Stimulated activated memory B cell treated with anti-CD40 and anti-IgM and Interleukin-4, amounts not matched to agents 10 μg/mL and 1 μg/mL and 100 μg/mL, for 72 hours (primary cell): ENCODE measurements around the gene EML1.
"Not testable (repeated sequence)": the region's sequence is repeated elsewhere in the genome, so short reads cannot be mapped to it uniquely, and the experiment has no call there.

Experiments
- ATAC-seq: fragments of 150-1000 bp; cut with Tn5 transposase; 2 replicates; pipeline ENCODE4 v1.10.0; 2021
- H3K27ac Mint-ChIP-seq: one replicate; pipeline ENCODE4 v1.8.0; 2022; ENCODE audit warnings: mild to moderate bottlenecking, mixed read lengths
- H3K27me3 Mint-ChIP-seq: one replicate; pipeline ENCODE4 v1.8.0; 2022; ENCODE audit warnings: mixed read lengths
- H3K36me3 Mint-ChIP-seq: one replicate; pipeline ENCODE4 v1.8.0; 2022; ENCODE audit warnings: mixed read lengths
- H3K4me1 Mint-ChIP-seq: one replicate; pipeline ENCODE4 v1.8.0; 2022; ENCODE audit warnings: mixed read lengths
- H3K4me3 Mint-ChIP-seq: one replicate; pipeline ENCODE4 v1.8.0; 2022; ENCODE audit warnings: mild to moderate bottlenecking, moderate library complexity, mixed read lengths
- H3K9me3 Mint-ChIP-seq: one replicate; pipeline ENCODE4 v1.8.0; 2022; ENCODE audit warnings: mixed read lengths

Gene EML1

GRCh38 chr14:99753225-99754140, 39.7 kb upstream of the EML1 start:
- Mint-ChIP-seq H3K4me3 (no peak overlapping the region), H3K4me1 (peaks cover 7% of the 10 kb centered on the region), H3K9me3 (no peaks in the 10 kb centered on the region), H3K27me3 (peaks cover 79% of the 10 kb centered on the region), H3K36me3 (no peaks in the 10 kb centered on the region), H3K27ac (no peak overlapping the region)
- ATAC-seq, result no peak

DNA sequence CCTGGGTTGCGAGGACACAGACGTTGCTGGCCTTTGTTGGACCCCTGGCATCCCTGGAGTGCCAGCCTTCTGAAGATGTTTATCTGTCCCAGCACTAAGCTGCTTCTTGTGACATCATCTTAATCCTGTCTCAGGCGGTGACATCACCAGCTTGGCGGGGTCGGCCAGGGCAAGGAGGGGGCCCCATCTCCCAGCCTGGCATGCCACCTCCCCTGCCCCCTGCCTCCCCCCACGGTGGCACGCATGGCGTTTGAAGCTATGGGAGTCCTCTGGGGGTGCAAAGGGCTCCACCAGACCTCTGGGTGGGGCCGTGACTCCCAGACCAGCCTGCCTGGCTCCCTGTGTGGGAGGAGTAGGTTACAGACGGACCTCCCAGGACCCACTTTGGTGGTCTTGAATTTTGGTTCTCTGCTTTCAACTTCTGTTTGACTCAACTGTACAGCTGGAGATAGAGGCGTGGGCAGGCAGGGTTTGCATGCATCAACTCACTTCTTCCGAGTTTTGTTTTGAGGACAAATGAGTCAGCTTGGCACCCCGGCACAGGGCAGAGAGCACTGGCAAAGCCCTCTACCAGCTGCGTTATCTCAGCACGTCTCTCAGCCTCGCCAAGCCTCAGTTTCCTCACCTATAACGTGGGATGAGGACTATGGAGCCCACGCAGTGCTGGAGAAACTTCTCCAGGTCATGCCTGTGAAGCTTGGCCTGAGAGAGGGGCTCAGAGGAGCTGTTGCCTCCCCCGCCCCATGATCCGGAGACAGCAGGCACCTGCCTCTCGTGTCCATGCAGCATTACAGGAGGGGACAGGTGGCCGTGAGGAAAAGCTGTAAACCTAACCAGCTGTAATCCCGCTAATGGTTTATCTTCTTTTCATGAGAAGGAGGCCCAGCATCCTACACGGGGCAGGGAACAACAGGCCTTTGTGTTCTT, 38.8 kb upstream of the EML1 start:
- no peak overlapping the region for H3K27ac Mint-ChIP-seq
- H3K27me3 Mint-ChIP-seq, result peaks cover 77% of the 10 kb centered on the region
- H3K9me3 Mint-ChIP-seq, result no peaks in the 10 kb centered on the region
- peak; percentile 17 for ATAC-seq
- peaks cover 7% of the 10 kb centered on the region for H3K4me1 Mint-ChIP-seq
- no peak overlapping the region for H3K4me3 Mint-ChIP-seq
- H3K36me3 Mint-ChIP-seq, result no peaks in the 10 kb centered on the region

DNA sequence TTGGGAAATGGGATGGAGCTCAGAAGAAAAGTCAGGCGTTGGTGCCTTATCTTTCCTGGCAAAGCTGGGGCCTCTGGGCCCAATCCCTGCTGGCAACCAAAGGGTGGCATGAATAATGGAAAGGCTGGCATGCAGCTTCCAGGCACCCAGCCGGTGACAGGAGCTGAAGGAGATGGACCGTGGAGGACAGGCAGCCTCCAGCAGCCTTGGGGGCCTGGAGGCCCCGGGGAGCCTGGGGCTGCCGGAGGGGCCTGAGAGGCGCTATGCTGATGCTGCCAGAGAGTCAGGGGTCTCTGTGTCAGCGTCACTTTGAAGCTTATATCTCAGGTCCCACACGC, 38.2 kb upstream of the EML1 start:
- H3K27me3 Mint-ChIP-seq, result peaks cover 75% of the 10 kb centered on the region
- no peak overlapping the region for H3K27ac Mint-ChIP-seq
- no peaks in the 10 kb centered on the region for H3K9me3 Mint-ChIP-seq
- H3K4me1 Mint-ChIP-seq, result peaks cover 7% of the 10 kb centered on the region
- H3K36me3 Mint-ChIP-seq, result no peaks in the 10 kb centered on the region
- H3K4me3 Mint-ChIP-seq, result no peak overlapping the region
- no peak for ATAC-seq

- Mint-ChIP-seq H3K4me3 (no peak overlapping the region), H3K36me3 (no peaks in the 10 kb centered on the region), H3K27me3 (peaks cover 68% of the 10 kb centered on the region), H3K9me3 (no peaks in the 10 kb centered on the region), H3K27ac (no peak overlapping the region), H3K4me1 (peaks cover 7% of the 10 kb centered on the region)
- no peak for ATAC-seq
Observed at GRCh38 chr14:99755629-99756603, 37.3 kb upstream of the EML1 start.

GRCh38 chr14:99756796-99757195, 36.4 kb upstream of the EML1 start:
- Mint-ChIP-seq H3K4me1 (peaks cover 7% of the 10 kb centered on the region), H3K27ac (no peak overlapping the region), H3K4me3 (no peak overlapping the region), H3K9me3 (no peaks in the 10 kb centered on the region), H3K27me3 (peaks cover 59% of the 10 kb centered on the region), H3K36me3 (no peaks in the 10 kb centered on the region)
- ATAC-seq, result no peak

DNA sequence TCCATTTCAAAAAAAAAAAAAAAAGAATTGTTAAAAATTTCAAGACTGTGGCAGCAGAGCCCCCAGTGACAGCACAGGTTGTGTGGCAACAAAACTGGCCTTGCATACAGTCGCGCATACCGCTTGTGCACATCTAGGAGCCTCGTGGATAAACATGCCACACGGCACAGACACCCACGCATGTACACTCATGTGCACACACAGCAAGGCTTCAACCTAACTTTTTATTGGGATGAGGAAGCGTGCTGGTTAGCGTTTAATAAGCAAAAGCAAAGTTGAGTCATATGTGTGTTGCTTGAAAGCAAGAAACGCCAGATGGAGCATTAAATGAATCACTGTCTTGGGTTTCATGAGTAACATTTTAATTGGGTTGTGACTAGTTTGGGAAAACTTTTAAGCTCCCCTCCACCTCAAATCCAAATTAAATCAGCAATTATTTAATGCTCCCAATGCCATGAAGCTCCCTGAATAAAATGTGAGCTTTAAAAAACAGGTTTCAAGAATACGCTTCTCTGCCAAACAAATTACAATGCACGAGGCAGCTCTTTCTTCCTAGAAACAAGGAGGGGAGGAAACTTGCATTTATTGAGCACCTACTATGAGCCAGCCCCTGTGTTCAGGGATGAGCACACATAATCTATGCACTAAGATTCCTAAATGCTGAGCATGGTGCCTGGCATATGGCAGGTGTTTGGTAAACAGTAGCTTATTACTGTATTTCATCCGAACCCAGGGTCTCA, 35.7 kb upstream of the EML1 start:
- no peak overlapping the region for H3K27ac Mint-ChIP-seq
- H3K36me3 Mint-ChIP-seq, result no peaks in the 10 kb centered on the region
- H3K27me3 Mint-ChIP-seq, result peaks cover 52% of the 10 kb centered on the region

DNA sequence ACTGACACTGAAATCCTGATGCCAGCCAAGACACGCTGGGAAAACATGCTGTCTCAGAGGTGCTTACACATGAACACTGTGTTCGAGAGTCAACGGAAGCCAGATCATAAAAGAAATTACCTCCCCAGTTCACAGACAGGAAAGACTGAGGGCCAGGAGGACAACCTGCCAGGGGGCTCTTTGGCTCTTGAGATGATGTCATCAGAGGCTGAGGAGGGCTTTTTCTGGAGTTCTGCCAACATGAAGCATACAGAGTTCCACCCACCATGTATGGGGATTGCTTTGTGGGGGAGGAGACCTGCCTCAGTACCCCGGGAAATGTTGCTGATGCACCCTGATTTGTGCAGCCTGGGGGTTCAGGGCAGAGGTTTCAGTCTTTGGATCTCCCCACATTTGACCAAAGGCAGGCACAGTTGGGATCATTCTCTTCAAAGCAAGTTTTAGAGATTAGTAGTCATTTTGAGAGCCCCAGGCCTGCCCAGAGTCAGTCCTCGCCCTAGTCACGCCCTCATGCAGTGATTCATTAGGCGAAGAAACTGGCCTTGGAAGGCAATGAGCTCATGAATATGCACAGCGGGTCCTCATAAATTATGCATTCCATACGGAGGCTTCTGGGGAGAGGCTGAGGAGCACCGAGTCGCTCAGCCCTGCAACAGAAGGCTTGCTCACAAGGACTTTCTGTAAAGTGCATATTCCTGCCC, 34.9 kb upstream of the EML1 start:
- ATAC-seq, result no peak
- Mint-ChIP-seq H3K27ac (no peak overlapping the region), H3K36me3 (no peaks in the 10 kb centered on the region), H3K9me3 (no peaks in the 10 kb centered on the region), H3K4me1 (peaks cover 5% of the 10 kb centered on the region), H3K27me3 (peaks cover 44% of the 10 kb centered on the region), H3K4me3 (no peak overlapping the region)

More for the DNA sequence above, 35.7 kb upstream of the EML1 start:
- Mint-ChIP-seq H3K4me3 (no peak overlapping the region), H3K4me1 (peaks cover 7% of the 10 kb centered on the region), H3K9me3 (no peaks in the 10 kb centered on the region)
- no peak for ATAC-seq

DNA sequence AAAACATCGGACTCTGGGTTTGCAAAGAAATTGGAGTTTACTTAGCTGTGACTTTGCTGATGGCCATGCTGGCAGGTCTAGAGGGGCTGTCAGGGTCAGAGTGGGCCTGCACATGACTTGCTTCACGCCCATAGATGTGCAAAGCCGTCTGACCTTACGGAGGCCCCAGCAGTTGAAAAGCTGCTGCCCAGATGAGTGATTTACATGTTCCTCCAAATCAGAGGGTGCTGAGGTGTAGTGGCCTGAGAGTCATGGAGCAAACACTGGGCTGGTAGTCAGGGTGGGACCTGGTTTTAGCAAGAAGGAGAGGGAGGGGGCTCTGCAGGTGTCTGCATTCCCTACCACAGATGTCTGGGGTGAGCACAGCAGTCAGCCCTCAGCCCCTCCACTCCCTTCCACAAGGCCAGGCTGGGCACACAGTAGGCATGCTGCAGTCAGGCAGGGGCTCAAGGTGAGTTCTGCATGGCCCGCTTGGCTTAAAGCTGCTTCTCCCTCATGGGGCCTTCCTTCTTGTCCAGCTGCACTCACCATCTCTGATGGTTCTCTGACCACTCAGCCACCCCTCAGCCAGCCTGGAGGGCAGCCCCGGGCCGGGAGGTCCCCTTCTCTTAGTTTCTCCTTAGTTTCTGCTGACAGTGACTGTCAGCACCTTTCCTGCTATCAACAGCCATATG, 34.2 kb upstream of the EML1 start:
- Mint-ChIP-seq H3K4me3 (no peak overlapping the region), H3K36me3 (no peaks in the 10 kb centered on the region), H3K4me1 (no peaks in the 10 kb centered on the region), H3K27me3 (peaks cover 37% of the 10 kb centered on the region), H3K9me3 (no peaks in the 10 kb centered on the region), H3K27ac (no peak overlapping the region)
- ATAC-seq, result no peak

DNA sequence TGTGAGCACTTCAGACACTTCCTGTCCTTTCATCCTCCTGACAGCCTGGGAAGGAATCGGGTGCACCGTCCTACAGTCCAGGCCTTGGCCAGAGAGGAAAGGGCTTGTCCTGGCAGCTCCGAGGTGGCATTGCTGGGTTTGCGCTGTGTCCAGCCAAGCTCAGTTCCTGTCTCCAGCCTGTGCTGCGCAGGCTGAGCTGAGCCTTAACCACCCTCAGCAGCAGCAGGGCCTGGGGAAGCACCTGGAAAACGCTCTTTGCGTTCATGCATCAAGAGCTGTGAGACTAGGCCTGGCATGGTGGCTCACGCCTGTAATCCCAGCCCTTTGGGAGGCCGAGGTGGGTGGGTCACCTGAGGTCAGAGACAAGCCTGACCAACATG, 33.7 kb upstream of the EML1 start:
- no peak overlapping the region for H3K4me3 Mint-ChIP-seq
- H3K27ac Mint-ChIP-seq, result no peak overlapping the region
- H3K27me3 Mint-ChIP-seq, result peaks cover 31% of the 10 kb centered on the region
- no peaks in the 10 kb centered on the region for H3K4me1 Mint-ChIP-seq
- H3K9me3 Mint-ChIP-seq, result no peaks in the 10 kb centered on the region
- ATAC-seq, result no peak
- no peaks in the 10 kb centered on the region for H3K36me3 Mint-ChIP-seq

- H3K27ac Mint-ChIP-seq, result no peak overlapping the region
- H3K27me3 Mint-ChIP-seq, result peaks cover 20% of the 10 kb centered on the region
- H3K4me1 Mint-ChIP-seq, result no peaks in the 10 kb centered on the region
- no peak overlapping the region for H3K4me3 Mint-ChIP-seq
- no peaks in the 10 kb centered on the region for H3K36me3 Mint-ChIP-seq
- no peak for ATAC-seq
- no peaks in the 10 kb centered on the region for H3K9me3 Mint-ChIP-seq
Observed at GRCh38 chr14:99760817-99761216, 32.4 kb upstream of the EML1 start.

- not testable (repeated sequence) for H3K4me3 Mint-ChIP-seq, H3K36me3 Mint-ChIP-seq, H3K9me3 Mint-ChIP-seq, H3K4me1 Mint-ChIP-seq, H3K27ac Mint-ChIP-seq, ATAC-seq
- H3K27me3 Mint-ChIP-seq, result peaks cover 11% of the 10 kb centered on the region
Observed at GRCh38 chr14:99762911-99763310, 30.3 kb upstream of the EML1 start.

GRCh38 chr14:99763527-99764221, 29.5 kb upstream of the EML1 start:
- Mint-ChIP-seq H3K36me3 (no peaks in the 10 kb centered on the region), H3K9me3 (no peaks in the 10 kb centered on the region), H3K4me1 (no peaks in the 10 kb centered on the region), H3K27me3 (peaks cover 14% of the 10 kb centered on the region), H3K4me3 (no peak overlapping the region), H3K27ac (no peak overlapping the region)
- no peak for ATAC-seq

DNA sequence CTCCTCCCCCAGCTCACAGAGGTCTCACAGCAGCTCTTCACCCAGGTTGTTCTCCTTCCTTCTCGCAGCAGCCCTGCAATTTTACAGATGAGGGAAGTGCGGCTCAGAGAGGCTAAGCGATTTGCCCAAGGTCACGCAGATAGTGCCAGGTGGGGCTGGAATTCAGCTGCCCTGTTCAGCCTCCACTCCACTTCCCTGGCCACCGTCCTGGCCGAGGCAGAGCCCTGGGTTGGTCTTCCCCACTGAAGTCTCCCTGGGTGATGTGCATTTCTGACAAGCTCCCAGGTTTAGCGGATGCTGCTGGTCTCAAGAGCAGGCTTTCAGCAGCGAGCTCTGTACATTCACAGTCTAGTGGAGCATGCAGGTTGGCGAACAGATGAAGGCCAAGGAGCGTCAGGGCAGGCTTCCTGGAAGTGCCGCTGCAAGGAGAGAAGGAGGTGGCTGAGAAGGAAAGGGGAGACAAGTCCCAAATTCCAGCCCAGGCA, 28.9 kb upstream of the EML1 start:
- no peak overlapping the region for H3K4me3 Mint-ChIP-seq
- H3K4me1 Mint-ChIP-seq, result no peaks in the 10 kb centered on the region
- H3K27ac Mint-ChIP-seq, result no peak overlapping the region
- H3K27me3 Mint-ChIP-seq, result peaks cover 13% of the 10 kb centered on the region
- ATAC-seq, result no peak
- H3K9me3 Mint-ChIP-seq, result no peaks in the 10 kb centered on the region
- H3K36me3 Mint-ChIP-seq, result no peaks in the 10 kb centered on the region
